WERI-Rb-1 (cell line): Measurements from ENCODE around the gene TTC7B.

ENCODE experiments used
- DNase-seq: peaks from one replicate; pipeline ENCODE4 v3.0.0-alpha.2; 2020
- H3K27ac ChIP-seq: fragments of 250-450 bp; sonication (Bioruptor Pico); 2 replicates; pipeline ENCODE4 v1.5.1; 2020; ENCODE audit warnings: mild to moderate bottlenecking, moderate library complexity
- H3K27me3 ChIP-seq: fragments of 250-450 bp; sonication (Bioruptor Pico); 2 replicates; pipeline ENCODE4 v1.5.1; 2021; ENCODE audit warnings: mild to moderate bottlenecking, low read depth, moderate library complexity; ENCODE audit not compliant: insufficient read depth, severe bottlenecking
- H3K36me3 ChIP-seq: fragments of 250-450 bp; sonication (Bioruptor Pico); 2 replicates; pipeline ENCODE4 v1.5.1; 2020; ENCODE audit warnings: mild to moderate bottlenecking, moderate library complexity
- H3K4me3 ChIP-seq: 2 replicates; pipeline ENCODE4 v1.5.1; 2011; ENCODE audit warnings: low read depth, mild to moderate bottlenecking, control low read depth, low read length
- H3K9me3 ChIP-seq: fragments of 250-450 bp; sonication (Bioruptor Pico); 2 replicates; pipeline ENCODE4 v1.5.1; 2021; ENCODE audit warnings: mild to moderate bottlenecking, moderate library complexity; ENCODE audit not compliant: severe bottlenecking
- CTCF ChIP-seq: IDR thresholded peaks from 2 replicates; pipeline ENCODE4 v1.5.1; 2011; ENCODE audit warnings: low read depth, mild to moderate bottlenecking, control low read depth, inconsistent platforms, low read length

Gene TTC7B

GRCh38 chr14:90488256-90488655, 328.0 kb downstream of the TTC7B start:
- peaks cover 2% of the 10 kb centered on the region for H3K27me3 ChIP-seq
- no peak for TF ChIP-seq CTCF
- no peaks in the 10 kb centered on the region for H3K36me3 ChIP-seq
- H3K27ac ChIP-seq = no peak overlapping the region
- H3K9me3 ChIP-seq = no peaks in the 10 kb centered on the region
- no peak for DNase-seq
- no peak overlapping the region for H3K4me3 ChIP-seq

GRCh38 chr14:90487462-90487861, 328.8 kb downstream of the TTC7B start:
- TF ChIP-seq CTCF = no peak
- H3K36me3 ChIP-seq = no peaks in the 10 kb centered on the region
- no peak overlapping the region for H3K4me3 ChIP-seq
- no peak overlapping the region for H3K27ac ChIP-seq
- no peak for DNase-seq
- H3K9me3 ChIP-seq = no peaks in the 10 kb centered on the region
- H3K27me3 ChIP-seq = peaks cover 2% of the 10 kb centered on the region

GRCh38 chr14:90487031-90487430, 329.2 kb downstream of the TTC7B start:
- DNase-seq = peak; percentile 68
- no peaks in the 10 kb centered on the region for H3K36me3 ChIP-seq
- H3K27me3 ChIP-seq = peaks cover 2% of the 10 kb centered on the region
- no peak for TF ChIP-seq CTCF
- H3K9me3 ChIP-seq = no peaks in the 10 kb centered on the region
- H3K4me3 ChIP-seq = no peak overlapping the region
- H3K27ac ChIP-seq = no peak overlapping the region

- Histone ChIP-seq H3K27ac (no peak overlapping the region), H3K4me3 (no peak overlapping the region), H3K27me3 (peaks cover 2% of the 10 kb centered on the region), H3K36me3 (no peaks in the 10 kb centered on the region), H3K9me3 (no peaks in the 10 kb centered on the region)
- DNase-seq = no peak
- TF ChIP-seq CTCF = no peak
Measured at GRCh38 chr14:90484291-90484690, 331.9 kb downstream of the TTC7B start.

GRCh38 chr14:90483571-90483974, 332.7 kb downstream of the TTC7B start:
- Histone ChIP-seq H3K9me3 (no peaks in the 10 kb centered on the region), H3K36me3 (no peaks in the 10 kb centered on the region), H3K27ac (no peak overlapping the region), H3K4me3 (no peak overlapping the region), H3K27me3 (peaks cover 5% of the 10 kb centered on the region)
- DNase-seq = no peak
- TF ChIP-seq CTCF = no peak

- DNase-seq = no peak
- Histone ChIP-seq H3K27me3 (peaks cover 7% of the 10 kb centered on the region), H3K9me3 (no peaks in the 10 kb centered on the region), H3K36me3 (no peaks in the 10 kb centered on the region), H3K4me3 (no peak overlapping the region), H3K27ac (no peak overlapping the region)
- no peak for TF ChIP-seq CTCF
Measured at GRCh38 chr14:90483117-90483516, 333.1 kb downstream of the TTC7B start.
